ENCODE data around the gene FAM47C.
A peak's percentile ranks its signal among the peaks of the same experiment; 100 is the strongest.
"Not testable (repeated sequence)": the region's sequence is repeated elsewhere in the genome, so short reads cannot be mapped to it uniquely, and the experiment has no call there.

The FAM47C gene

DNA sequence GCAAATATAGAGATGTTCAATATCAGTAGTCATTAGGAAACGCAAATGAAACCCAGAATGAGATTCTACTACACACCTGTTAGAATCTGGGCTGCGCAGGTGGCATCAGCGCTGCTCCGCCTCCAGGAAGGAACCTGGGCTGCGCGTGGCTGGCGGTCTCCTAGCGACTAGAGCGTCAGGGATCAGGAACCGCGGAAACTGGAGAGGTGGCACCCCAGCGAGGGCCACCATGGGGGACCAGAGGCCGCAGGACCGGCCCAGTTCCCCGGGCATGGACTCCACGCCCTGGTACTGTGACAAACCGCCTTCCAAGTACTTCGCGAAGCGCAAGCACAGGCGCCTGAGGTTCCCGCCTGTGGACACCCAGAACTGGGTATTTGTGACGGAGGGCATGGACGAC lies at the start of gene FAM47C:
TSS of gene FAM47C (plus strand) at position 185 of the 400 bp plus-strand sequence. CDS start at position 230, 45 bp downstream.
- not testable (repeated sequence) for DNase-seq

DNA sequence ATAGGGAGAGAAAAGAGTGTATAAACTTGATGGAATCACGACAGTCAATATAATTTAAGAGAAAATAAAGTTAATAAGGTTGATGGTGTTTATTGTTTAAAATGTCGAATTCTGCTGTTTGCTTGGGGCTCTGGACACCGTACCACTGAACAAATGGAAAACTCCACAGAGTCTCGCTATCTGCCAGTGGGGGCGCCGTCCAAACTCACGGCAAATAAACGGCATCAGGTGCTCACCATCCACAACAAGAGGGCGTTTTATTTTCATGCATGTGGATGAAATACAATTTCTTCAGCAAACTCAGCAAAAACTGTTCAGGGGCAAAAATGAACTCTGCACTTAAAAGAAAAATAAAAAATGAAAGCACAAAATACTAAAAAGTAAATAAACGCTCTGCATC lies 46.6 kb upstream of the FAM47C start:
- peak in 1 of 2 experiments; percentile 28 for DNase-seq

DNA sequence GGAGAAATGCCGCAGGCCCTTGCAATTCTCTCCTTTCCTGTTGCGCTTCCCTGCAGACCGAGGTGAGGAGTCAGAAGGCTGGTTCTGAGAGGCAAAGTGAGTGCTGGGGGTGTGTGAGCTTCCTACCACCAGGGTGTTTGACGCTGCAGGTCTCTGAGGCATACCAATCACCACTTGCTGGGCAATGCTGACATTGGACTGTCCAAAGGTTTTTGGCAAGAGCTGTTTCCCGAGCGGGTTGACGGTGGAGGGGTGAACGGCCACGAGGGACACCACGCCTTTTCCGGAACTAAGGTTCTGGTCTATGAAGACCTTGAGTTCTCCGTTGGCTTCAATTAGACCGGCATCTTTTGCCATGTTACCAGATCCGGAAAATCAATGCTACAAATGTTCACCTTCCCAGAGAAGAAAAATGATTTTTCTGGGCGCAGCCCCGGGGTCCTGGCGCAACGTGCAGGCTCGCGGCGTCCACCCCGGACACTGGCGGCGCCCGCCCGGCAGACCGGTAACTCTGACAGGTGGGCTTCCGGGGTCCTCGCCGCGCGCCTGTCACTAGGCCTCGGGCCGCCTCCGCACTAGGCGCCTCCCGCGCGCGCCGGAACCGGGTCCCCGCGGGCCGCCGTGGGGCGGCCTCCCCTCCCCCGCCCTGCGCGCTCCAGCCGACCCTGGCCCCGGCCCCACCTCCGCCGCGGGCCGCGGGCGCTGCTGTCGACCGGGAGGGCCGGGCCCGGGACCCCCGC lies 44.9 kb upstream of the FAM47C start:
- DNase-seq = no peak

DNA sequence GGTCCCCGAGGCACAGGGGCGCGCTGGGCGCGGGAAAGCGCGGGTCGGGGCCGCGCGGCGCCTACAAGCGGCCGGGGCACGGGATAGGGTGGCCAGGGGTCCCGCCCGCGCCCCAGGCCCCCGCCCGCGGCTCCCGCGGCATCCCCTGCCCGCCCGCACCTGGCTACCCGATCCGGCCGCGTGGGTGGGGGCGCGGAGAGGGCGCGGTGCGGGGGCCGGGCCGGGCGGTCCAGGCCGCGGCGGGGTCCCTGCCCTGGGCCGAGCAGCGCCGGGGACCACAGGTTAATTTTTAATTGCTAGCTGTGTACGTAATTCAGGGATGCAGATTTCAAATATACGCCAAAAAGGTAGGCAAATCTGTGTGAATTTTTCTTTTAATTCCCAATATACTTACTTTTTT lies 44.3 kb upstream of the FAM47C start:
- no peak for DNase-seq

DNA sequence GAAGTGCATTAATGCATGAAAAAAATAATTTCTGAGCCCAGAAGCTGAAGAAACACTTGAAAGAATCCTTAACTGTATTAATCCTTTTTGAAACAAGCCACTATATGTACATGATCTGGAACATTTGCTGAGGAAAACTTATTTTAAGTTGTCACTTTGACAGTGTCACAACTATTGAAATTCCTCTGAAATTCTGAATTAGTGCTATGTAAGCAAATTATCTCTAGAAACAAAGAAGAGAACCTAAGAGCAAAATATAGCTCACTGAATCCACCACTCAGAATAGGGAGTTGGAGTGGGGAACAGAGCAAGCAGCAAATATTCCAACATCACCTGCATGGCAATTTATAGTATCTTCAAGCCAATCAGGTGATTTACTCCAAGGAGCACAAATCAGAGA lies 34.6 kb upstream of the FAM47C start:
- DNase-seq = no peak

DNA sequence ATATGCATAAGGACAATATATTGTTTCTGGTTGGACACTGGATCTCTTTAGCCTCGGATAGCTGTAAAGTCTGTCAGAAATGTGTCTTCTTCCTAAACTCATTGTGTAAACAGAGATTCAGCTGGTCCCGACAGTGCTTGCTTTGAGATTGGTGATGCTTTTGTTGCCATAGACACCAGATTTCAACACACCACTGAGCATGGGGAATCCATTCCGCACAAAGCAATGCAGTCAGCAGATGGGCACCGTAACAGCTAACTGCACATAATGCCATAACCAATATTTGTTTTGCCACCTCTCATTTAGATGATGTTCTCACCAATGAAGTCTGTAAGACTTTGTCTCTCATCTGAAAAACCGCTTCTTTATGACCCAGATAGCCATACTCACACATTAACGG lies 33.3 kb upstream of the FAM47C start:
- no peak for DNase-seq

DNA sequence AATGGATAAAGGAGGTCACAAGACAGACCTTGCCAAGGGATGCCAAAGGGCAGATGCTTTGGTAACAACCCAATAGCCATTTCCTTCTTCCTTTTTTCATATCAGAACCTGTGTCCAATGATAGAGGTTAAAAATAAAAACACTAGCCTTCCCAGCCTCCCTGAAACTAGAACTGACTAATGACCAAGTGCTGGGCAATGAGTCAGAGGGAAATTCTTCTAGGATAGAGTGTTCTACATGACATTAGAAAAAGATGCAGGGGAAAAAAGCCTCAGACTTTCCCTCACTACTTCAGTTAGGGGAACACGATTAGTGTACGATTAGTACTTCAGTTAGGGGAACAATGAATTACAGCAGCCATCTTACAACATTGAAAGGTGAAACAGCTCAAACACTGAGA lies 29.3 kb upstream of the FAM47C start:
- DNase-seq = no peak

DNA sequence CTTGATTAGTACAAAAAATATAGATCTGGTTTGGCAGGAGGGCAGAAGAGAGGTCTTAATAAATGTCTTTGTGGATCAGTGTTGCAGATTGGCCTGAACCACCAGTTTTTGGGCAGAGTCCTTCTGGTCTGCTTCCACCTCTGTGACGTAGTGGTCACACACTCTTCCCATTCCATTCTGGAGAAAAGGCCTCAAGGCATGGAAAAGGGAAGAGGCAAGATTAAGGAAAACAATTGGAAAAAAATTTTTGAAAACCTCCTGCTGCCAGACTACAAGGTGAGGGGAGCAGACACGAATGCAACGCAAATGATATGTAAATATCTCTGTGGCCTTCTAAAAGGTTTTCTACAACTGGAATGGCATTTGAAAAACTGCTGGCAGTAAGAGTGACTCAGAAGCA lies 24.3 kb upstream of the FAM47C start:
- no peak for DNase-seq

DNA sequence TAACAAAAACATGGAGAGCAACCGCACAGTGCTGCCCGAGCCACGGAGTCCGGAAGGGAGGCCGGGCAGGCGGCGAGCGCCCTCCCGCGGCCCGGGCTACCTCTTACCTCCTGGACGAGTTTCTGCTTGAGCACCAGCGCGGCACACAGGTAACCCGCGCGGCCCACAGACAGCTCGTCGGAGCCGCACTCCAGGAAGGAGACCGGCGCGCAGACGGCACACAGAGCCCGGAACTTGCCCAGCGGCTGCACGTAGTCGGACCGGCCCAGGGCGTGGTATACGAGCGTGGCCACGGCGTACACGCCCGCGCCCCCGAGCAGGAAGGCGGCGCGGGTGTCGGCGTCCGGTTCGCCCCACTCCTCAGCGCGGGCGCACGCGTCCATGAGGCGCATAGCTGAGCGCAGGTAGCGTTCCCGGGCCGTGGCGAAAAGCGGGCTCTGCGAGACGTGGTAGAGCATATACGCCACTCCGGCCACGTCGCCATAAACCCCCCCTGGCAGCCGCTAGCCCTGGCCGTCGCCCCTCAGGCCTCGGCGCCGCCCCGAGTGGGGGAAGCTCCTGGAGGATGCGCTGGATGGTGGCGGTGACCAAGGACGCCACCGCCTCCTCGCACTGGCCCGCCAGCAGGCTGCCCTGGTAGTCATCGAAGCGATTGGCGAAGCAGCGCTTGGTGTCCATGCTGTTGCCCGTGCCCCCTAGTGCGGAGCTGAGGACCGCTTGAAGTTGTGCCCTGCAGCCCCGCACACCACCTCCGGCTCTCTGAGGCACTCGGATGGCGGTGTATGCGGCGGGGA lies 22.6 kb upstream of the FAM47C start:
- peak in 1 of 2 experiments; percentile 5 for DNase-seq

DNA sequence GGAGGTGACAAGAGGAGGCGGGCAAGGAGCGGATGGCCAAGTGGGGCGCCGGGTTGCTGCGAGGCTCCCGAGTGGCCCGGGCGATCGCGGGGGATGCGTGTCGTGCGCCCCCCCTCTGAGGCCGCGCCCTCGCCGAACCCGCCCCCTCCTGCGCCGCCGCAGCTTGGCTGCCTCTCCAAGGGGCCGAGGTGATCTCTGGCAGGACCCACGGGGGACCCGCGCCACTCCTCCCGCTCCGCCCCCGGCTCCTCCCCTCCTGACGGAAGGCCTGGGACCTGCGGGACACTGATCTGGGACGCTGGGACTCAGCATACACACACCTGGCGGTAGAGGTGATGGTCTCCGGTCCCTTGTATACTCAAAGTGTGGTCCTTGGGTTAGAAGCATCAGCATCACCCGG lies 21.9 kb upstream of the FAM47C start:
- DNase-seq = no peak

DNA sequence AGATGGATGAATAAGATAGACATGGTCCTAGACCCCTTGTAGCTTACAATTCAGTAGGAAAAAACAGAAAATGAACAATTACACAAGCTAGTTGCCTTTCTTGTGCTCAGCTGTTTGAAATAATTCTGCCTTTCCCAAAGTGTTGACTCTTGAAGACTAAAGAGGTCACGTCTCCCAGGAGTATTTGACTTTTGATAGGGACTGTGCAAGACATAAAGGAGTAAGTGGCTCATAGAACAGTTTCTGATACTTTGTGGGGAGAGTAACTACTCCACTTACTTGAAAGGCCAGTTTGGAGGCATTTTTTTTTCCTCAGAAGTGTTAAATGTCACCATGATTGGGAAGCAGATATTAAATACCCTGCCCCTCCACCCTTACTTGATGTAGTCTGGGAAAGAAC lies 21.0 kb upstream of the FAM47C start:
- not testable (repeated sequence) for DNase-seq

DNA sequence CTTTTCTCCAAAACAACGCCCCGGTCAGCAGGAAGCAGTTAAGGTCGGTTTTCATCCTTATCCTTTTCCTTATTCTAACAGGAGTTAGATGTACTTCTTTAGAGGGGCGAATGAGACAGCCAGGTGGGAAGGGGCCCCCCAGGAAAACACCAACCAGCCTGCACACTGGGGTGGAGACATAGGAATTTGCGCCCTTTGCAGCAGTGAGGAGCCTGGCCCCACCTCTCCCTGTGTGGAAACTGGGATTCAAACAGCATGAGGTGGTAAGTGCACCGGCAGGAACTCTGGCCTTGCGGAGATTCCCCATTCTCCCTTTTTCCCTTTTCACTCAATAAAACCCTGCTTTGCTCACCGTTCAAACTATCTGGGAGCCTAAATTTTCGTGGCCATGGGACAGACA lies 8.0 kb upstream of the FAM47C start:
- DNase-seq = no peak

DNA sequence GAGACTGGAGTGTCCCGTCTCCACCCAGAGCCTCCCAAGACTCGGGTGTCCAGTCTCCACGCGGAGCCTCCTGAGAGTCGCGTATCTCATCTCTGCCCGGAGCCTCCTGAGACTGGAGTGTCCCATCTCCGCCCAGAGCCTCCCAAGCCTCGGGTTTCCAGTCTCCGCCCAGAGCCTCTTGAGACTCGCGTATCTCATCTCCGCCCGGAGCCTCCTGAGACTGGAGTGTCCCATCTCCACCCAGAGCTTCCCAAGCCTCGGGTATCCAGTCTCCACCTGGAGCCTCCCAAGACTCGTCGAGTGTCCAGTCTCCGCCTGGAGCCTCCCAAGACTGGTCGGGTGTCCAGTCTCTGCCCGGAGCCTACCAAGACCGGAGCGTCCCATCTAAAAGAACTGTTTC lies 2.3 kb downstream of the FAM47C start:
- DNase-seq = no peak

DNA sequence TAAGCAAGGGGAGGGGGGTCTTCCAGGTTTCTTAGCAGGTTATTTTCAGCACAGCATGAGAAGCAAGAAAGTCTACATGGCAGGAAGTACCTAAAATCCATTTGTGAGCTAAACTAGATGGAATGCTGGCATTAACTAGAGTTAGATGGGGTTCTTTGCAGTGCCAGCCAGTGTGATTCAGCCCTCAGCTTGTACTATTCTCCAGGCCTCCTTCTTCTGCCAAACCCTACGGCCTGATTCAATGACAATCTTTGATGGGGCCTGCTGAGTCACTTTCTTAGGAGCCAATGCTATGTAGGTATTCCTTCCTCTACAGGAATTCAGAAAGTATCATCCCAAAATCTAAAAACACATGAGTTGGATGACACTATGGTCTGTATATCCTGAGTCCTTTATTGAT lies 26.1 kb downstream of the FAM47C start:
- not testable (repeated sequence) for DNase-seq

DNA sequence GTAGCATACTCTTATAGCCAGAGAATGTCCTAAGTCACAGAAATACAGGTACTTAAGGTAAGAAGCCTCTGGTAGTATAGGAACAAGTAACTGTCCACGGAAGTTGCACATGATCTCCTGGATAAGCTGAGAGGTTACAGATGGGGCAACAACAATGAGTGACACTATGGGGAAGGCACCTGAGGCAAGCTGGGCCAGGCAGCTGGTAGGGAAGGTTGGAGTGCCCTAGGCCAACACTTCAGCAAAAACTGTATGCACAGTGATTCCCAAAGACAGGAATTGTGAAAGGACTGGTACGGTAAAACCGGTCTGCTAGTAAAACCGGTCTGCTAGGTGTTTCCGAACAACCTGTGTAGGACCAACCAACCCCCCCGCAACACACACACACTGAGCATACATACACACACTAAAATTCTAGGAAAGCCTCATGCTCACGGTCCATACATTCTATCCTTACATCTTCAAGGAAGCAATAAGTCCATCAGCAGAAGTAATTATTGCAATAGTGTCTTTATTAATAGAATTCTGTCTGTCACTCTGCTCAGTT lies 28.6 kb downstream of the FAM47C start:
- DNase-seq = not testable (repeated sequence)

DNA sequence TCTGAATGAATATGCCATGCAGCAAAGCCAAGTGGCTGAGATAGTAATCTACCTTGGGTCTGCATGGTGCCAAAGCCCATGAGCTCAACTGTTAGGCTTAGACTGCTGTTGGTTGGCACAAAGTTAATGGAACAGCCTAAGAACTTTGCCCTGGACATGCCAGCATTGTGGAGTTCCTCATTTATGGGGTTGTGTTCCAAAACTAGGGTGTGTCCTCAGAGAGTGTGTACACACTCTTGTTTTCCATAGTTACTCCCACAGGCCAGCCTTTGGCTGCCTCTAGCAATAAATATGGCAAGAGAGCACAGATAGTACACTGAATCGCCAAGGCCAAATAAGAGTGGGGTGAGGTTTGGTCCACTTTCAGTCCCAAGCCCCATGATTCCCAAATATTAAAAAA lies 30.6 kb downstream of the FAM47C start:
- DNase-seq = not testable (repeated sequence)

DNA sequence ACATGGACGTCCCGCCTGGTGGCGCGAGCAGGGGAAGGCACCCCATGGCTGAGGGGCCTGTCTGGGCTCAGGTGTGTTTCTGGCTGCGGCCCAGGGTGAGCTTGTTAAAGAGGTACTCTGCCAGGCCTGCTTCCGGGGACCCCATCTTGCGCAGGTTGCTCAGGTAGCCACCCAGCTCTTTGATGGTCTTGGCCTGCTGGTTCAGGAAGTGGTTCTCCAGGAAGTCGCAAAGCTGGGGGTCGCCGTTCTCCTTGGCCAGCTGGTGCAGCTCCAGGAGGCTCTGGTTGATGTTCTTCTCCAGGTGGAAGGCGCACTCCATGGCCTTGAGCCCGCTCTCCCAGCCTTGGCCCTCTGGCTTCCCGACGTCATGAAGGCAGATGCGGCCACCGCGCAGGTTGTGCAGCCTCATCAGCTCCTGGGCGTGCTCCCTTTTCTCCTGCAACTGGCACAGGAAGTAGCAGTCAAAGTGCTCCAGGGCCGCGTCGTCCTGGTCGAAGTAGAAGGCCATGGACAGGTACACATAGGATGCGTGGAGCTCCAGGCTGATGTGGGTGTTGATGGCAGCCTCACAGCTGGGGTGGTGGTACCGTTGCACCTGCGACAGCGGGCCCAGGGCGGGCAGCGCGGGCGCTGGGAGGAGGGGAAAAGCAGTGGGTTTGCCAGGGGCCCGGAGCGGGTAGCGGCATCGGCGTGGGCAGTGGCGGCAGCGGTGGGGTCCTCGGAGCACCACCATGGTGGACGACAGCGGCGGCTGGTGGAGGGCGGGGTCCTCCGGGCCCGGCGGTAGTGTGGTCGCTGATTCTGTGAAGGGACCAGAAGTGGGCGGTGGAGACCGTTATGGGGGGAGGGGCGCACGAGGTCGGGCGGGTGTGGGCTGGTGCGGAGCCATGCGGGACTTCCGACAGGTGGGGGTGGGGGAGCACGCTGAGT lies 35.1 kb downstream of the FAM47C start:
- not testable (repeated sequence) for DNase-seq

DNA sequence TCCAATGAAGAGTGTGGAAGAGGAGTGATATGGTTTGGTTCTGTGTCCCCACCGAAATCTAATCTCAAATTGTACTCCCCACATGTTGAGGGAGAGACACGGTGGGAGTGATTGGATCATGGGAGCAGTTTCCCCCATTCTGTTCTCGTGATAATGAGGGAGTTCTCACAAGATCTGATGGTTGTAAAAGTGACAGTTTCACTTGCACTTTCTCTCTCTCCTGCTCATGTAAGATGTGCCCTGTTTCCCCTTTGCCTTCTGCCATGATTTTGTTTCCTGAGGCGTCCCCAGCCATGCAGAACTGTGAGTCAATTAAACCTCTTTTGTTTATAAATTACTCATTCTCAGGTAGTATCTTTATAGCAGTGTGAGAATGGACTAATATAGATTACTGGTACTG lies 39.6 kb downstream of the FAM47C start:
- DNase-seq = no peak

DNA sequence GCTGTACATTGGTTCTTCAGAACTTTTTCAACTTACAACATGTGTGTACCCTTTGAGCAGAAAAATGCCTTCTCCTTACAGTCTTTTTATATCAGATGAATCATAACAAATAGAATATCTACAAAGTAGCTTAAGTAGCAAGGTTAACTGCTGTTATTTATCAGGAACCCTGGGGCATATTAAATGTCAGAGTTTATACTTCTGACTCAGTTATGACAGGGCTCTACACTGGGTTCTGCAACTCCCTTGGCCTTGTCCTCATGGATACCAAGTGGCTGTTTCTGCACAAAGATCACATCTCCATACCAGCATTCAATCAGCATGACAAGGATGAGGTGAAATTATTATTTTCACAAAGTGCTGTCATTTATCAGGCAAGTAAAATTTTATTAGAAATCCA lies 49.4 kb downstream of the FAM47C start:
- not testable (repeated sequence) for DNase-seq

DNA sequence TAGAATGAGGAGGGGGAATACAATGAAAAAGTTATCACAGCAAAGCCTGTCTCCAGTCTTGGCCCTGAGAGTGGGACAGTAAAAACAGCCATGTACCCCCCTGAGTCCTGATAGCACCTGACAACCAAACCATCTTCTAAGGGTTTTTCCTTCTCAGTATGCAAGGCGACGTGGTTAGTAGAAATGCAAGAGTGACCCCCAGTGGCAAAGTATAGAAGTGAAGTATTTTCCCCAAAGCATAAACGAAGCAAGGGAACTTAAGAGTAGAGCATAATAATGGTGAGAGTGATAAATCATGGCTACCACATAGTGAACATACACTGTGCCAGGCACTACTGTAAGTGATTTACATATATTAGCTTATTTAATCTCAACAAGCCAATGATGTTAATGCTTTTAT lies 52.8 kb downstream of the FAM47C start:
- peak; percentile 31 to 67 for DNase-seq
